Measurements from ENCODE around the gene DLGAP1.

Gene DLGAP1

GRCh38 chr18:4286256-4286655, 168.9 kb downstream of the DLGAP1 start:
- DNase-seq (ENCODE audit: low spot score) = no peak

GRCh38 chr18:4285525-4285924, 169.6 kb downstream of the DLGAP1 start:
- no peak for DNase-seq (ENCODE audit: low spot score)

GRCh38 chr18:4284528-4284927, 170.6 kb downstream of the DLGAP1 start:
- DNase-seq (ENCODE audit: low spot score) = no peak

- DNase-seq (ENCODE audit: low spot score) = no peak
These were observed 171.3 kb downstream of the DLGAP1 start for GRCh38 chr18:4283746-4284291.

- no peak for DNase-seq (ENCODE audit: low spot score)
These were observed 172.2 kb downstream of the DLGAP1 start for GRCh38 chr18:4282954-4283353.

- DNase-seq (ENCODE audit: low spot score) = no peak
These were observed 178.0 kb downstream of the DLGAP1 start for GRCh38 chr18:4276953-4277585.

GRCh38 chr18:4271952-4272351, 183.2 kb downstream of the DLGAP1 start:
- DNase-seq (ENCODE audit: low spot score) = no peak

GRCh38 chr18:4270988-4271387, 184.1 kb downstream of the DLGAP1 start:
- DNase-seq (ENCODE audit: low spot score) = no peak

- no peak for DNase-seq (ENCODE audit: low spot score)
These were observed 185.1 kb downstream of the DLGAP1 start for GRCh38 chr18:4270016-4270415.

- no peak for DNase-seq (ENCODE audit: low spot score)
These were observed 187.5 kb downstream of the DLGAP1 start for GRCh38 chr18:4267641-4268040.

- no peak for DNase-seq (ENCODE audit: low spot score)
These were observed 190.7 kb downstream of the DLGAP1 start for GRCh38 chr18:4264347-4264791.

- no peak for DNase-seq (ENCODE audit: low spot score)
These were observed 195.0 kb downstream of the DLGAP1 start for GRCh38 chr18:4260107-4260506.

GRCh38 chr18:4256766-4257417, 198.2 kb downstream of the DLGAP1 start:
- no peak for DNase-seq (ENCODE audit: low spot score)

- no peak for DNase-seq (ENCODE audit: low spot score)
These were observed 200.3 kb downstream of the DLGAP1 start for GRCh38 chr18:4254840-4255239.

- no peak for DNase-seq (ENCODE audit: low spot score)
These were observed 202.3 kb downstream of the DLGAP1 start for GRCh38 chr18:4252829-4253228.

GRCh38 chr18:4251873-4252272, 203.2 kb downstream of the DLGAP1 start:
- DNase-seq (ENCODE audit: low spot score) = no peak

- DNase-seq (ENCODE audit: low spot score) = no peak
These were observed 203.9 kb downstream of the DLGAP1 start for GRCh38 chr18:4251206-4251605.

- DNase-seq (ENCODE audit: low spot score) = no peak
These were observed 205.0 kb downstream of the DLGAP1 start for GRCh38 chr18:4250141-4250540.

- no peak for DNase-seq (ENCODE audit: low spot score)
These were observed 206.4 kb downstream of the DLGAP1 start for GRCh38 chr18:4248686-4249085.

- no peak for DNase-seq (ENCODE audit: low spot score)
These were observed 208.7 kb downstream of the DLGAP1 start for GRCh38 chr18:4246374-4246773.

- no peak for DNase-seq (ENCODE audit: low spot score)
These were observed 209.7 kb downstream of the DLGAP1 start for GRCh38 chr18:4245456-4245855.

GRCh38 chr18:4242431-4243161, 212.5 kb downstream of the DLGAP1 start:
- no peak for DNase-seq (ENCODE audit: low spot score)

GRCh38 chr18:4241090-4241617, 214.0 kb downstream of the DLGAP1 start:
- DNase-seq (ENCODE audit: low spot score) = no peak

Data from iPS-NIHi11 (cell line).